ENCODE measurements around the gene ADARB2. TPM values are rescaled to one million over a fixed set of nuclear protein-coding genes. Genes with fewer than 3 reads are reported as not detected.

ADARB2 gene
- total RNA-seq, 6 donors from 2014 or later = 0.69 to 5.2 (median 1.8) TPM

GRCh38 chr10:1198453-1199344, 538.6 kb downstream of the ADARB2 start:
- H3K27me3 ChIP-seq = peaks cover 0 to 4% (median 0%) of the 10 kb centered on the region in 4 donors
- 59 to 62% methylated on average over 20 of the region's 20 CpGs for WGBS, 2 donors
- ATAC-seq (ENCODE audit: low FRiP score in 2 of 2) (no peak), DNase-seq (no peak)
- H3K4me3 ChIP-seq = no peak overlapping the region
- H3K36me3 ChIP-seq = no peaks in the 10 kb centered on the region
- no peak for TF ChIP-seq POLR2A (IDR thresholded peaks at IDR 0.05)
- TF ChIP-seq EP300 (IDR thresholded peaks at IDR 0.05) = no peak
- TF ChIP-seq POLR2AphosphoS5 (IDR thresholded peaks at IDR 0.05) = no peak
- TF ChIP-seq, protein P1, sequence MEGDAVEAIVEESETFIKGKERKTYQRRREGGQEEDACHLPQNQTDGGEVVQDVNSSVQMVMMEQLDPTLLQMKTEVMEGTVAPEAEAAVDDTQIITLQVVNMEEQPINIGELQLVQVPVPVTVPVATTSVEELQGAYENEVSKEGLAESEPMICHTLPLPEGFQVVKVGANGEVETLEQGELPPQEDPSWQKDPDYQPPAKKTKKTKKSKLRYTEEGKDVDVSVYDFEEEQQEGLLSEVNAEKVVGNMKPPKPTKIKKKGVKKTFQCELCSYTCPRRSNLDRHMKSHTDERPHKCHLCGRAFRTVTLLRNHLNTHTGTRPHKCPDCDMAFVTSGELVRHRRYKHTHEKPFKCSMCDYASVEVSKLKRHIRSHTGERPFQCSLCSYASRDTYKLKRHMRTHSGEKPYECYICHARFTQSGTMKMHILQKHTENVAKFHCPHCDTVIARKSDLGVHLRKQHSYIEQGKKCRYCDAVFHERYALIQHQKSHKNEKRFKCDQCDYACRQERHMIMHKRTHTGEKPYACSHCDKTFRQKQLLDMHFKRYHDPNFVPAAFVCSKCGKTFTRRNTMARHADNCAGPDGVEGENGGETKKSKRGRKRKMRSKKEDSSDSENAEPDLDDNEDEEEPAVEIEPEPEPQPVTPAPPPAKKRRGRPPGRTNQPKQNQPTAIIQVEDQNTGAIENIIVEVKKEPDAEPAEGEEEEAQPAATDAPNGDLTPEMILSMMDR (IDR thresholded peaks at IDR 0.05) = no peak
- no peak overlapping the region for H3K27ac ChIP-seq
- no peaks in the 10 kb centered on the region for H3K4me1 ChIP-seq
- no peaks in the 10 kb centered on the region for H3K9me3 ChIP-seq

DNA sequence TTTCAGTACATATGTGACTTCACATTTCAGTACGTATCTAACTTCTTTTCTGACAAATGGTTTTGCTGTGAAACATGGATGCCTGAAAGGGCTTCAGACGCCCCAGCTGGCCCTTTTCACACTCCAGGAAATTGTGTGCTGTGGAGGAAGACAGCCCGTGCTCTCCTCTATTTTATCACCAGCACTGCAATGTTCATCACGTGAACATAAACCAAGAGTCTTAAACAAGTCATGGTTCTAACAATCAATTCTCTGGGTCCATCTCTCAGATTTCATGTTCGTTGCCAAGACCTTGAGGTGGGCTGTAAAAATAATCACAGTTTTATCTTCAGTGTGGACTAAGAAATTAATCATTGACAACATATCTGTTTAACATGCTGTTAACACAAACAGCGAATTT, 539.9 kb downstream of the ADARB2 start:
- no peak overlapping the region for H3K27ac ChIP-seq

DNA sequence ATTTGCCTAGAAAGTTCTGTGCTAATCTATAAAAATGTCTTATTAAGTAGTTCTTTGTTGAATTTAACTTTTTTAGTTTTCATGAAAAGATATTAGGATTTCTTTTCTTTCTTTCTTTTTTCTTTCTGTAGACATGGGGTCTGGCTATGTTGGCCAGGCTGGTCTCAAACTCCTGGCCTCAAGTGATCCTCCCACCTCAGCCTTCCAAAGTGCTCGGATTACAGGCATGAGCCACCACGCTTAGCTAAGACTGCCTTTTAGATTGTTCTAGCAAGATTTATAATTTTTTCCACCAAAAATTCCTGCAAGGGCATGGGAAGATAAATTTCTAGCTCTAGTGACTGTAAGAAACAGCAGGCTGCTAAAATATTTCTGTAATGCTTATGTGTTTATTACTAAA, 540.7 kb downstream of the ADARB2 start:
- 71 to 87% methylated on average over 2 of the region's 2 CpGs for WGBS, 2 donors
- Histone ChIP-seq H3K9me3 (no peaks in the 10 kb centered on the region), H3K4me3 (no peak overlapping the region), H3K36me3 (no peaks in the 10 kb centered on the region), H3K4me1 (no peaks in the 10 kb centered on the region), H3K27me3 (peaks cover 0 to 4% (median 0%) of the 10 kb centered on the region in 4 donors), H3K27ac (no peak overlapping the region)
- no peak for ATAC-seq (ENCODE audit: low FRiP score in 2 of 2)
- no peak for DNase-seq
- TF ChIP-seq POLR2A (IDR thresholded peaks at IDR 0.05) (no peak), POLR2AphosphoS5 (IDR thresholded peaks at IDR 0.05) (no peak), EP300 (IDR thresholded peaks at IDR 0.05) (no peak)
- TF ChIP-seq, protein P1 (IDR thresholded peaks at IDR 0.05) = no peak

More for the DNA sequence above, 539.9 kb downstream of the ADARB2 start:
- H3K4me1 ChIP-seq = no peaks in the 10 kb centered on the region
- no peaks in the 10 kb centered on the region for H3K9me3 ChIP-seq
- H3K4me3 ChIP-seq = no peak overlapping the region
- TF ChIP-seq EP300 (IDR thresholded peaks at IDR 0.05) (no peak), POLR2A (IDR thresholded peaks at IDR 0.05) (no peak), POLR2AphosphoS5 (IDR thresholded peaks at IDR 0.05) (no peak)
- TF ChIP-seq, protein P1 (IDR thresholded peaks at IDR 0.05) = no peak
- ATAC-seq (ENCODE audit: low FRiP score in 2 of 2) (no peak), DNase-seq (no peak)
- no peaks in the 10 kb centered on the region for H3K36me3 ChIP-seq
- peaks cover 0 to 4% (median 0%) of the 10 kb centered on the region in 4 donors for H3K27me3 ChIP-seq
- 37 to 51% methylated on average over 6 of the region's 6 CpGs for WGBS, 2 donors

- H3K4me1 ChIP-seq = no peaks in the 10 kb centered on the region
- H3K27me3 ChIP-seq = peaks cover 0 to 4% (median 0%) of the 10 kb centered on the region in 4 donors
- DNase-seq (no peak), ATAC-seq (ENCODE audit: low FRiP score in 2 of 2) (no peak)
- no peaks in the 10 kb centered on the region for H3K36me3 ChIP-seq
- H3K9me3 ChIP-seq = no peaks in the 10 kb centered on the region
- WGBS, 2 donors = 75 to 88% methylated on average over 9 of the region's 9 CpGs
- no peak overlapping the region for H3K4me3 ChIP-seq
- no peak overlapping the region for H3K27ac ChIP-seq
- no peak for TF ChIP-seq POLR2A (IDR thresholded peaks at IDR 0.05)
- TF ChIP-seq POLR2AphosphoS5 (IDR thresholded peaks at IDR 0.05) = no peak
- TF ChIP-seq EP300 (IDR thresholded peaks at IDR 0.05) = no peak
- TF ChIP-seq, protein P1 (IDR thresholded peaks at IDR 0.05) = no peak
These were observed 541.5 kb downstream of the ADARB2 start for GRCh38 chr10:1195828-1196227.
